Upper lobe of left lung (tissue), 6 donors: ENCODE measurements around the gene SPTB. TPM values are rescaled to one million over a fixed set of nuclear protein-coding genes. Genes with fewer than 3 reads are reported as not detected.
"Not testable (repeated sequence)": the region's sequence is repeated elsewhere in the genome, so short reads cannot be mapped to it uniquely, and the experiment has no call there.

Experiments
- ATAC-seq, 2 donors: fragments of 200-7000 bp; cut with Tn5 transposase; one replicate each; pipeline ENCODE4 v1.9.1; 2022; ENCODE audit warnings: mild to moderate bottlenecking in 2 of 2, moderate library complexity in 2 of 2; ENCODE audit not compliant: low FRiP score in 2 of 2
- DNase-seq, 2 donors: peaks; one replicate each; pipeline ENCODE4 v3.0.0-alpha.2; 2019 to 2020
- H3K27ac ChIP-seq, 4 donors: fragments of 200-600 bp; sonication (generic); one replicate each; pipeline ENCODE4 v1.5.1; 2016 to 2019
- H3K27me3 ChIP-seq, 4 donors: fragments of 200-600 bp; sonication (generic); one replicate each; pipeline ENCODE4 v1.5.1; 2017 to 2019
- H3K36me3 ChIP-seq, 4 donors: fragments of 200-600 bp; sonication (generic); one replicate each; pipeline ENCODE4 v1.5.1; 2016 to 2019
- H3K4me1 ChIP-seq, 4 donors: fragments of 200-600 bp; sonication (generic); one replicate each; pipeline ENCODE4 v1.5.1; 2018 to 2019
- H3K4me3 ChIP-seq, 4 donors: fragments of 200-600 bp; sonication (generic); one replicate each; pipeline ENCODE4 v1.5.1; 2017 to 2019; ENCODE audit warnings: mild to moderate bottlenecking in 2 of 4, moderate library complexity in 1 of 4
- H3K9me3 ChIP-seq, 4 donors: fragments of 200-600 bp; sonication (generic); one replicate each; pipeline ENCODE4 v1.5.1; 2018 to 2019
- CTCF ChIP-seq, 6 experiments: fragments of 450-650 bp in 4 of 6; fragments of 200-600 bp in 2 of 6; sonication (generic) in 2 of 6; IDR thresholded peaks; one replicate each; pipeline ENCODE4 v1.5.1; 2016 to 2019; ENCODE audit warnings: antibody characterized with exemption in 6 of 6
- EP300 ChIP-seq, 4 donors: sonication (generic); formaldehyde crosslinking; IDR thresholded peaks; one replicate each; pipeline ENCODE4 v1.5.1; 2017; ENCODE audit warnings: antibody characterized with exemption in 4 of 4, control low read depth in 2 of 4
- POLR2A ChIP-seq, 4 donors: fragments of 450-650 bp; IDR thresholded peaks; one replicate each; pipeline ENCODE4 v1.5.1; 2016 to 2017; ENCODE audit warnings: antibody characterized with exemption in 4 of 4, mild to moderate bottlenecking in 2 of 4
- POLR2AphosphoS5 ChIP-seq, 2 donors: sonication (generic); formaldehyde crosslinking; IDR thresholded peaks; one replicate each; pipeline ENCODE4 v1.5.1; 2017; ENCODE audit warnings: antibody characterized with exemption in 2 of 2
- WGBS, 2 donors: methylation state at CpG; one replicate each; pipeline ENCODE4 v1.1.5; 2017 to 2018; 5-methylcytosine and 5-hydroxymethylcytosine counted together
- total RNA-seq, 6 donors: library from RNA; depleted of rRNA in 4 of 6; stranded (reverse); fragments of >200 nt in 4 of 6; gene quantifications; one replicate each; pipeline versions ENCODE4 v1.1.0 to v1.2.1, GENCODE V29; 2016 to 2021
- donor health status: DM: no; HTN: no; CAD: no; lungs with moderate emphysema.
- donor health status: DM: no; HTN: yes; CAD: no; lungs with severe emphysema.

SPTB gene
- total RNA-seq, 6 donors from 2014 or later: 2.1 to 3.3 (median 2.7) TPM

GRCh38 chr14:64808449-64808848 lies 71.3 kb downstream of the SPTB start:
- ATAC-seq (no peak), DNase-seq (no peak)
- Histone ChIP-seq H3K4me1 (peaks cover 0 to 20% (median 10%) of the 10 kb centered on the region in 4 donors), H3K27me3 (no peaks in the 10 kb centered on the region), H3K27ac (no peak overlapping the region), H3K36me3 (no peaks in the 10 kb centered on the region), H3K4me3 (no peak overlapping the region), H3K9me3 (no peaks in the 10 kb centered on the region)
- TF ChIP-seq CTCF (IDR thresholded peaks at IDR 0.05) (no peak), POLR2AphosphoS5 (IDR thresholded peaks at IDR 0.05) (no peak), EP300 (IDR thresholded peaks at IDR 0.05) (no peak), POLR2A (IDR thresholded peaks at IDR 0.05) (no peak)
- 81 to 93% methylated on average over 4 of the region's 4 CpGs for WGBS, 2 donors

- no peaks in the 10 kb centered on the region for H3K36me3 ChIP-seq
- ATAC-seq: no peak
- H3K27ac ChIP-seq: peak overlapping the region in 1 of 4 donors; percentile 16
Observed at GRCh38 chr14:64807551-64807950, 72.2 kb downstream of the SPTB start.

GRCh38 chr14:64806862-64807495 lies 72.7 kb downstream of the SPTB start:
- DNase-seq: no peak
- H3K36me3 ChIP-seq: no peaks in the 10 kb centered on the region
- 62 to 74% methylated on average over 6 of the region's 6 CpGs for WGBS, 2 donors
- no peaks in the 10 kb centered on the region for H3K27me3 ChIP-seq
- H3K4me1 ChIP-seq: peaks cover 0 to 19% (median 9%) of the 10 kb centered on the region in 4 donors
- H3K4me3 ChIP-seq: no peak overlapping the region
- ATAC-seq: no peak
- no peaks in the 10 kb centered on the region for H3K9me3 ChIP-seq
- H3K27ac ChIP-seq: peak overlapping the region in 2 of 4 donors; percentile 6 to 16
- TF ChIP-seq EP300 (IDR thresholded peaks at IDR 0.05): no peak
- TF ChIP-seq CTCF (IDR thresholded peaks at IDR 0.05): no peak
- TF ChIP-seq POLR2AphosphoS5 (IDR thresholded peaks at IDR 0.05): no peak
- TF ChIP-seq POLR2A (IDR thresholded peaks at IDR 0.05): no peak

More at GRCh38 chr14:64807551-64807950, 72.2 kb downstream of the SPTB start:
- Histone ChIP-seq H3K9me3 (no peaks in the 10 kb centered on the region), H3K27me3 (no peaks in the 10 kb centered on the region), H3K4me3 (no peak overlapping the region), H3K4me1 (peaks cover 0 to 20% (median 10%) of the 10 kb centered on the region in 4 donors)
- TF ChIP-seq CTCF (IDR thresholded peaks at IDR 0.05): no peak
- TF ChIP-seq POLR2A (IDR thresholded peaks at IDR 0.05): no peak
- TF ChIP-seq EP300 (IDR thresholded peaks at IDR 0.05): no peak
- TF ChIP-seq POLR2AphosphoS5 (IDR thresholded peaks at IDR 0.05): no peak
- WGBS, 2 donors: 80 to 87% methylated on average over 3 to 5 of the region's 5 CpGs
- DNase-seq: peak in 1 of 2 donors; percentile 29

- DNase-seq (peak in 1 of 2 donors; percentile 54), ATAC-seq (peak; percentile 18 to 52)
- H3K27ac ChIP-seq: peak overlapping the region in 3 of 4 donors; percentile 13 to 55 (median 27)
- no peak overlapping the region for H3K4me3 ChIP-seq
- no peaks in the 10 kb centered on the region for H3K27me3 ChIP-seq
- no peaks in the 10 kb centered on the region for H3K36me3 ChIP-seq
- TF ChIP-seq CTCF (IDR thresholded peaks at IDR 0.05) (no peak), EP300 (IDR thresholded peaks at IDR 0.05) (peak in 1 of 4 donors; percentile 42), POLR2A (IDR thresholded peaks at IDR 0.05) (no peak), POLR2AphosphoS5 (IDR thresholded peaks at IDR 0.05) (peak in 1 of 2 donors; percentile 10)
- peaks cover 0 to 14% (median 8%) of the 10 kb centered on the region in 4 donors for H3K4me1 ChIP-seq
- no peaks in the 10 kb centered on the region for H3K9me3 ChIP-seq
- WGBS, 2 donors: 59 to 66% methylated on average over 9 of the region's 9 CpGs
Observed at GRCh38 chr14:64806202-64806861, 73.4 kb downstream of the SPTB start.

- not testable (repeated sequence) for H3K9me3 ChIP-seq, ATAC-seq, H3K4me3 ChIP-seq, H3K36me3 ChIP-seq, H3K27me3 ChIP-seq, DNase-seq, H3K27ac ChIP-seq
- peaks cover 0 to 14% (median 8%) of the 10 kb centered on the region in 4 donors for H3K4me1 ChIP-seq
- 92 to 95% methylated on average over 3 of the region's 3 CpGs for WGBS, 2 donors
Observed at GRCh38 chr14:64805646-64806045, 74.1 kb downstream of the SPTB start.
